ENCODE data around the gene SERPINA3.
"Not testable (repeated sequence)": the region's sequence is repeated elsewhere in the genome, so short reads cannot be mapped to it uniquely, and the experiment has no call there.

SERPINA3 gene

GRCh38 chr14:94584591-94585280 lies 27.5 kb upstream of the SERPINA3 start:
- H3K4me3 ChIP-seq (ENCODE audit: low read depth, low read length): no peak overlapping the region

DNA sequence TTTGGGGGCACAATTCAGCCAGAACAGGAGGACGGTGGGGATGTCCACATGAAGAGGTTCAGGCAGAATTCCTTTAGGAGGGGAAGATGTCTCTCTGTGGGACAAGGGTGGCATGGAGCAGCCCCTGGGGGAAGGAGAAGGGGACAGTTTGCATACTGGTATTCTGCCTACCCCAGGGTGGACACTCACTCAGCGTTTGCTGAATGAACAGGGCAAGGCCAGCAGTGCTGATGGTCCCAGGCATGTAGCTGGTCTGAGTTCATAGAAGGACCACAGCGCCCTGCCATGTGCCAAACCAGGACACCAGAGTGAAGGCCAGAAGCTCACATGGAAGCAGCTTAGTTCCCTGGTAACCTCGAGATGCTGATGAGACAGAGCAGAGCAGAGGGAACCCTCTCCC lies 25.6 kb upstream of the SERPINA3 start:
- no peak overlapping the region for H3K4me3 ChIP-seq (ENCODE audit: low read depth, low read length)

DNA sequence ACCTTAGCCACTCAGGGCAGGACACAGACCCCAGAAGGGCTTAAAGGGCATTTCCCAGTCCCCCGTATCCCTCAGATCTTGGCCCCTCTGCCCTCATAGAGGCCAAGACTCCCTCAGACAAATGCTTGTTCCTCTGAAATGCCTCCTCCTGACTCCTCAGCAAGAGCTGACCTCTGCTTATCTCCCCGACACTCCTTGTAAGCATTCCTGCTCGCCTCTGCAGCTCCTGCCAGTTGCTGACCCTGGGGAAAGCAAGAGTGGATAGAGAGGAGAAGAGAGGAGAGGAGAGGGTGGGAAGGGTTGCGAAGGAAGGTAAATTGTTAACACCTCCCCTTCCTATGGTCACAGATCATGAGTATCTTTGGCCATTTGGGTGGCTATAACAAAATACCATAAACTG lies 23.9 kb upstream of the SERPINA3 start:
- H3K4me3 ChIP-seq (ENCODE audit: low read depth, low read length): no peak overlapping the region

DNA sequence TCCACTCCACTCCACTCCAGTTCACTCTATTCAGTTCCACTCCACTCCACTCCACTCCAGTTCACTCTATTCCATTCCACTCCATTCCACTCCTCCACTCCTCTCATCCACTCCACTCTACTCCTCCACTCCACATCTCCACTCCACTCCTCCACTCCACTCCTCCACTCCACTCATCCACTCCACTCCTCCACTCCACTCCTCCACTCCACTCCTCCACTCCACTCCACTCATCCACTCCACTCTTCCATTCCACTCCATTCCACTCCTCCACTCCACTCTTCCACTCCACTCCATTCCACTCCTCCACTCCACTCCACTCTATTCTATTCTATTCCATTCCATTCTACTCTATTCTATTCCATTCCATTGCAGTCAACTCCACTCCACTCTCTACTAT lies 21.1 kb upstream of the SERPINA3 start:
- H3K4me3 ChIP-seq (ENCODE audit: low read depth, low read length): no peak overlapping the region

DNA sequence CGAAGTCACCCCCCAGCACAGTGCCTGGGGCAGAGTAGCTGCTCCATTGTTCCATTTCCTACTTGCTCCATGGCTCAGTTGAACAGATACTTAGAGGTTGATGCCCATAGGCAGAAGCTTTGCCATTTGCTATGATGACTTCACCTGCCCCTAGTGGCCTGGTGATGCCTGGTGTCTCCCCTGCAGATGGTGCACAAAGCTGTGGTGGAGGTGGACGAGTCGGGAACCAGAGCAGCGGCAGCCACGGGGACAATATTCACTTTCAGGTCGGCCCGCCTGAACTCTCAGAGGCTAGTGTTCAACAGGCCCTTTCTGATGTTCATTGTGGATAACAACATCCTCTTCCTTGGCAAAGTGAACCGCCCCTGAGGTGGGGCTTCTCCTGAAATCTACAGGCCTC lies 20.3 kb upstream of the SERPINA3 start:
- H3K4me3 ChIP-seq (ENCODE audit: low read depth, low read length): no peak overlapping the region

- no peak overlapping the region for H3K4me3 ChIP-seq (ENCODE audit: low read depth, low read length)
Measured at GRCh38 chr14:94592457-94592856, 19.7 kb upstream of the SERPINA3 start.

DNA sequence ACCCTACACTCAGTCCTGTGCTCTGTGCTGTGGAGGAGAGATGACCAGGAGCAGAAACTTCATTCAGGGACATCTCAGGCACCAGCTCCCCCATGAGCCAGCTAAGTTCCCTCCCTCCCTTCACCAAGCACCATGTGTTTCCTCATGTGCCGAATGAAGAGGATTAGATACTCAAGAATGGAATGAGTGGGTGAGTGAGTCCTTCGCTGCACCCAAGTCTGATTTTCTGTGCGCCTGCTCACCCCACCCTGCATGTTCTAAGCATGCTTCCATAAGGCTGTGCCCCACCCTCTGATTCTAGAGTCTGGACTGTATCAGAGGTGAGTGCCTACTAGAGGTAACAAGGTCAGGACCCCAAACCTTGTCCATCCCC lies 18.8 kb upstream of the SERPINA3 start:
- no peak overlapping the region for H3K4me3 ChIP-seq (ENCODE audit: low read depth, low read length)

DNA sequence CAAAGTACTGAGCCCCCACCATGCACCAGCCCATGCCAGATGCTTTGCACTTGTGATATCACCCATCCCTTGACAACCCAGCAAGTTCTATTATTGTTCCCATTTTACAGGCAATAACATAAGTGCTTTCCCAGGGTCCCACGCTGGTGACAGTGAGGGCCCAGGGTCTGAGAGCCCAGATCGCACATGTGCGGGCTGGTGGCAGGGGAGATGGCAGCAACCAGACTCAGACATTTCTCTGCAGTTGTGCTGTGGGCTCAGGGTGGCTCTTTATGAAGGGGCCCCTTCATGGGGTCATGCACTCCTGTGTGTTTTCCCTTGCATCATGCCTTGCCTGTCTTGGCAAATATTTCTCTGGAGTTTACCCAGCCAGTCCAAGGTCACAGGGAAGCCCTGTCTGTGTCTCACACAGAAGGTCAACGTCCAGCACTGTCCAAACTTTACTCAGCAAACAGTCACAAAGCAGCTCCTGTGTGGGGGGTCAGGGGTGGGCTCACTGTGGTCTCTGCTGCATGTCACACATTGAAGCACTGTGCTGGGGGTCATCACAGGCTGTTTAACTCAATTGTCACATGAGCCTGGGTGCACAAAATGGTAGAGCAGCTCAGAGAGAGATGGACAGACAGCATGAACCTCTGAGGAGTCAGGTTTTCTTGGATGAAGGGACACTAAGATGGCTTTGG lies 18.3 kb upstream of the SERPINA3 start:
- H3K4me3 ChIP-seq (ENCODE audit: low read depth, low read length): no peak overlapping the region

DNA sequence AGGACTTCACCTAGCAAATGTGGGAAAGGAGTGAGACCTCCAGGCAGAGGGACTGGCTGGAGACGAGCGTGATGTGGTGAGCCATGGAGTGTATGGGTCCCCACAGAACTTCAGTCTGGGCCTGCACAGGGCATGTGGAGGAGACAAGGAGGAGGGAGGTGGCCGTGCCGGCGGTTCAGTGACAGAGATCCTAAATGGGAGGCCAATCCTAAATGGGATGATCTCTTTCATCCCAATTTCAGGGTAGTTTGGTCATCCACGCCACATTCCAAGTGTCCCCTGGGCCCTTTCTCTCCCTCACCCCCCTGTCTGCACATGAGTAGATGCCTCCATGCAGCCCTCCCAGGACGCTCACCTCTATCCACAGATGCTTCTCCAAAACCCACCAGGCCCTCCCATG lies 17.8 kb upstream of the SERPINA3 start:
- no peak overlapping the region for H3K4me3 ChIP-seq (ENCODE audit: low read depth, low read length)

DNA sequence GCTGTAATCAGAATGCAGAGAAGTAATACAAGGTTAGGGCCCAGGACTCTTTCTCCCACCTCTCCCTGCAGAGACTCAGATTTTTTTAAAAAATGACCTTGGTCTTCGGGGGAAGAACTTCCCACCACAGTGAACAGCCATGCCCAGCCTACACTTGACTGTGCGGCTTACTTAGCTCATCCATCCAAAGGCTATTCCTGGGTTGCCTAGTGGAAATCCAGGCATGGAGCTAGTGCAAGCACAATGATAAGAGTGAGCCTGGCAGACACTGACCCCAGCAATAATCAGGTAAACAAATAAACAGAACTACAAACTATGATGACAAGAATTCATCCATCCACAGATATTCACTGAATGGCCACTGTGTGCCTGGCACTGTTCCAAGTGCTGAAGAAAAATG lies 16.3 kb upstream of the SERPINA3 start:
- H3K4me3 ChIP-seq (ENCODE audit: low read depth, low read length): no peak overlapping the region

- H3K4me3 ChIP-seq (ENCODE audit: low read depth, low read length): no peak overlapping the region
Measured at GRCh38 chr14:94596361-94596760, 15.8 kb upstream of the SERPINA3 start.

DNA sequence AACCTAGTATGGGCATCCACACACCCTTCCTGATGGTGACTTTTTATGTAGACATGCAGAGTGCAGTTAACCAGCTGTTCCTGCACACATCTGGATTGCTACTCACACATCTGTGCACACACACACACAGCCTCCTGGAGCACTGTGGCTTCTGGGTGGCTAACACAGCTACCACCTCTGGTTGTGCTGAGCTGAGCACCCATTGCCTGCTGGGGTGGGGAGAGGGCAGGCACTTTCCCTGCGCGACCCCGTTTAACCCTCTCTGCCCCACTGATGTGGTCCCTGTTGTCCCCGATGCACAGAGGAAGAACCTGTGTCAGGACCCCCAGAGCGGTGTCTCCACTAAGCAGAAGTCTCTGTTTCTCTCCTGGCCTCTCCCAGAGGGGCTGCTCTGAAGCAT lies 14.4 kb upstream of the SERPINA3 start:
- H3K4me3 ChIP-seq (ENCODE audit: low read depth, low read length): no peak overlapping the region

DNA sequence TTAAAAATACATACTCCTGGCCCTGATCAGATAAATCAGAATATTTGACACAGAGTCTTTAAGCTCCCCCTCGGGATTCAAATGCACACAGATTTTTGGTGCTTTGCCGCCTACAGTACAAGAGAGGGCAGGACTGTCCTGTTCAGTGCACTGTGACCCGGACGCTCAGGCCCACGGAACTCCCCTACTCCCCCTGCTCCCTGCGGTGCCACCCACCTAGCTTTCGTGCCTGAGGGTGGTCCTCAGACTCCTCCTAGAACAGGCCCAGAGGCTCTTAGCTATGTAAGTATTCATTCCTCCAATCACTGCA lies 13.7 kb upstream of the SERPINA3 start:
- no peak overlapping the region for H3K4me3 ChIP-seq (ENCODE audit: low read depth, low read length)

DNA sequence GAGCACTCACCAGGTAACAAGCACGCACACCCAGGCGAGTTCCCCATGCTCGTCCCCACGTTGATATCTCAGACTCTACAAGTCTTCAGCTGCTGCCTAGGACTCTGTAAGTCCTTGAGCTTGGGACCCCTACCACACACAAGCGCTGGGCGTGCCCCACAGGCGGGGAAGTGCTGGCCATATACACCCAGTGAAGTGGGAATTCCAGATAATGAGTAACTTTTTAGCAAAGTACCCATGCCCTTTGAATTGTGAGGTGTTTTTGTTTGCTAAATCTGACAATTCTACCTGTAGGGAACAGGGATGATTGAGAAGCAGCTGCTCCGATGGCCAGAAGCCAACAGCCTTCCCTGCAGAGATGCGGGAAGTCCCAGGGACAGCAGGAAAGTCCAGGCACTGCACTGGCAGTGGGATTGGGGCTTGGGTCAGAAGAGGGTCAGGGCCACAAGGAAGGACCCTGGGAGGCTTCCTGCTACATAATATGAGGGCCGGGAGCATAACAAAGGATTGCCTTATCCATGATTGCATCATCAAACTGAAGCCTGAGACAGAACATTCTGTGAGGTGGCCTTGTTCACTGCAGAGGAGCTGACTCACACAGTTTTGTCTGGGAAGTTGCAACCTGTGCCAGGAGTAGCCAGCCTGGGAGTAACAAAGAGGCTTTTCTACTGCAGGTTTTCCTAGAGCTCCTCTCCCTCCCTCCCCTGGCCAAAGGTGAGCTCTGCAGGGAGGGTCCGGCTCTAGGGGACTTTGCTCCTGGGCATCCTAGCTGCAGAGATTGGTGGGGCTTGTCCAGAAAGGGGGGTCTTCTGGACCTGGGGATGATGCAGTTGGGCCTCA lies 13.2 kb upstream of the SERPINA3 start:
- H3K4me3 ChIP-seq (ENCODE audit: low read depth, low read length): no peak overlapping the region

GRCh38 chr14:94599656-94600004 lies 12.6 kb upstream of the SERPINA3 start:
- no peak overlapping the region for H3K4me3 ChIP-seq (ENCODE audit: low read depth, low read length)

- H3K4me3 ChIP-seq (ENCODE audit: low read depth, low read length): no peak overlapping the region
Measured at GRCh38 chr14:94600148-94600545, 12.0 kb upstream of the SERPINA3 start.

DNA sequence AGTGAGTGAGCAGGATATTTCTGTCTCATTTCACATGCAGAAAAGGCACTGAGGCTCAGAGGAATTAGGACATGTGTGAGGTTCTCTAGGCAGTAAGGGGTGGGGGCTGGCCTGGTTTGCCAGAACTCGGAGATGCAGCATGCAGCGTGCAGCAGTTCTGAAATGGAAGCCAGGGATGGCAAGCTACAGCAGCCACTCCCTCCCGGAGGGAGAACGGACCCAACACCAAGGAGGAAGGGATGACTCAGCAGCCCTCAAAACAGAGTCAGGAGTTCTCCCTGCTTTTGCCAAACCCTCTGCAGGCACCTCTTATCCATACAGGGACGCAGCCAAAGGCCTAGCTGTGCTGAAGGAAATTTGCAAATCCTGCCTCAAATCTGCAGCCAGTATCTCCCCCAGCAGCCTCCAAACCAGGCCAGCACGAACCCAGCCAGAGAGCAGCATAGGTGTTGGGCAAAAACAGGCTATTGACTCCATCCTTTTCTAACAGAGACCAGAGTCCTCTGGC lies 10.3 kb upstream of the SERPINA3 start:
- no peak overlapping the region for H3K4me3 ChIP-seq (ENCODE audit: low read depth, low read length)

- no peak overlapping the region for H3K4me3 ChIP-seq (ENCODE audit: low read depth, low read length)
Measured at GRCh38 chr14:94602722-94603121, 9.5 kb upstream of the SERPINA3 start.

- no peak overlapping the region for H3K4me3 ChIP-seq (ENCODE audit: low read depth, low read length)
Measured at GRCh38 chr14:94605361-94605760, 6.8 kb upstream of the SERPINA3 start.

DNA sequence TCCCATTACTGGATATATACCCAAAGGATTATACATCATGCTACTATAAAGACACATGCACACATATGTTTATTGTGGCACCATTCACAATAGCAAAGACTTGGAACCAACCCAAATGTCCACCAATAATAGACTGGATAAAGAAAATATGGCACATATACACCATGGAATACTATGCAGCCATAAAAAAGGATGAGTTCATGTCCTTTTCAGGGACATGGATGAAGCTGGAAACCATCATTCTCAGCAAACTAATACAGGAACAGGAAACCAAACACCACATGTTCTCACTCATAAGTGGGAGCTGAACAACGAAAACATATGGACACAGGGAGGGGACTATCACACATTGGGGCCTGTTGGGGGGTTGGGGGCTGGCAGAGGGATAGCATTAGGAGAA lies 3.2 kb upstream of the SERPINA3 start:
- H3K4me3 ChIP-seq (ENCODE audit: low read depth, low read length): not testable (repeated sequence)

DNA sequence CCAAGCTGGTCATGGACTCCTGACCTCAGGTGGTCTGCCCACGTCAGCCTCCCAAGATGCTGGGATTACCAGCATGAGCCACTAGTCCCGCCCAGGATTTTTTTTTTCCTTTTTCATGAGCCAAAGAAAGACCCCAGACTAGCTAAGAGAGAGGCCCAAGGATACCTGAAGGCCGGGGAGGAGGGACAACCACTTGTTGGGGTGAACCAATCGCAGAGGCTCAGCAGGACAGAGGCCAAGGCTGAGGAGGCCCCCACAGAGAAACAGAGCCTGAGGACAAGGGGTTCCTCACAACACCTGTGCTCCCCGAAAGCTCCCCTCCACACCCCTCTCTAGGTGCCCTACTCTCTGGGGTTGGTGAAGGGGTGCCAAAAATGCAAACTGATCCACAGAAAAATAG lies 1.0 kb upstream of the SERPINA3 start:
- H3K4me3 ChIP-seq (ENCODE audit: low read depth, low read length): no peak overlapping the region
